Cardiac fibroblast (primary cell): ENCODE measurements around the gene TMED3.
A peak's percentile ranks its signal among the peaks of the same experiment; 100 is the strongest.

Source experiments
- DNase-seq, 2 donors: peaks; one replicate each; pipeline versions ENCODE4 v3.0.0 to v3.0.0-alpha.2; 2010; ENCODE audit warnings: low read depth in 2 of 2
- H3K4me3 ChIP-seq, 2 donors: replicated peaks in 1 of 2; 1 replicate in 1 of 2; 2 replicates in 1 of 2; pipeline ENCODE4 v1.5.1; 2011; ENCODE audit warnings: low read depth in 2 of 2, low read length in 2 of 2, mild to moderate bottlenecking in 2 of 2, moderate library complexity in 1 of 2
- CTCF ChIP-seq: IDR thresholded peaks from one replicate; pipeline ENCODE4 v1.5.1; 2011; ENCODE audit warnings: low read depth, mild to moderate bottlenecking, low read length, inconsistent platforms

The TMED3 gene

GRCh38 chr15:79307251-79307650 is 3.7 kb upstream of the TMED3 start:
- no peak overlapping the region for H3K4me3 ChIP-seq
- no peak for TF ChIP-seq CTCF
- DNase-seq, result no peak

- TF ChIP-seq CTCF, result no peak
- H3K4me3 ChIP-seq, result no peak overlapping the region
- DNase-seq, result no peak
These were observed 2.0 kb upstream of the TMED3 start for GRCh38 chr15:79308874-79309273.

GRCh38 chr15:79310612-79310984 is 314 bp upstream of the TMED3 start:
- H3K4me3 ChIP-seq, result peak overlapping the region; percentile 59 to 95
- peak; percentile 27 to 33 for DNase-seq
- no peak for TF ChIP-seq CTCF

GRCh38 chr15:79311901-79312553 is 1.1 kb downstream of the TMED3 start:
- no peak for TF ChIP-seq CTCF
- DNase-seq, result no peak
- peak overlapping the region; percentile 95 to 97 for H3K4me3 ChIP-seq

- no peak for DNase-seq
- no peak overlapping the region for H3K4me3 ChIP-seq
- TF ChIP-seq CTCF, result no peak
These were observed 3.3 kb downstream of the TMED3 start for GRCh38 chr15:79314186-79314585.

GRCh38 chr15:79314811-79315210 is 3.9 kb downstream of the TMED3 start:
- DNase-seq, result no peak
- TF ChIP-seq CTCF, result no peak
- no peak overlapping the region for H3K4me3 ChIP-seq
